HepG2 (cell line): ENCODE data around the gene PNPLA3. TPM values are rescaled to one million over a fixed set of nuclear protein-coding genes. Genes with fewer than 3 reads are reported as not detected.

Source experiments
- ATAC-seq: fragments of 200-7000 bp; cut with Tn5 transposase; 3 replicates; pipeline ENCODE4 v1.9.1; 2020; ENCODE audit warnings: mild to moderate bottlenecking, moderate library complexity
- BruUV-seq: library from RNA; stranded (reverse); fragments of 400-500 nt; replicated peaks from 2 replicates; lab custom pipeline; 2021; lab: Mats Ljungman, UMichigan
- CTCF ChIA-PET: fragments of 300-600 bp; formaldehyde crosslinking; extraction: SDS; loops from one replicate; lab custom pipeline; 2021; ENCODE audit warnings: low total read pairs, inconsistent platforms, low intra/inter-chr PET ratio; lab: Yijun Ruan, JAX
- POLR2A ChIA-PET: fragments of 350-600 bp; sonication (Branson Sonifier 250); formaldehyde crosslinking; loops from one replicate; lab custom pipeline; 2020; ENCODE audit warnings: antibody characterized with exemption, inconsistent platforms; lab: Yijun Ruan, JAX
- DNase-seq: peaks from one replicate; pipeline ENCODE4 v3.0.0-alpha.2; 2015; ENCODE audit warnings: low spot score
- FAIRE-seq: peaks from 3 replicates; lab custom pipeline; 2011; peaks lifted over from hg19 to GRCh38; lab: Jason Lieb, UNC
- H2AFZ ChIP-seq: one replicate; pipeline ENCODE4 v1.6.1; 2011; ENCODE audit warnings: low read length, inconsistent platforms
- H3K27ac ChIP-seq: fragments of 300-600 bp; 3 replicates; pipeline ENCODE4 v1.8.0; 2011; ENCODE audit warnings: mixed run types, mild to moderate bottlenecking, mixed read lengths, low read length, inconsistent platforms; ENCODE audit not compliant: insufficient read depth; ENCODE audit errors: extremely low read length
- H3K27me3 ChIP-seq, 2 experiments: fragments of 200-600 bp in 1 of 2; 2 replicates in 1 of 2; 3 replicates in 1 of 2; pipeline versions ENCODE4 v1.6.0 to v1.8.0; 2011; ENCODE audit warnings: low read length in 2 of 2, mild to moderate bottlenecking in 2 of 2, moderate library complexity in 2 of 2, inconsistent platforms in 1 of 2; ENCODE audit not compliant: insufficient read depth in 2 of 2, control insufficient read depth in 1 of 2
- H3K36me3 ChIP-seq, 2 experiments: fragments of 200-600 bp in 1 of 2; replicated peaks in 1 of 2; 2 replicates in 1 of 2; 3 replicates in 1 of 2; pipeline versions ENCODE4 v1.5.1 to v1.8.0; 2011; ENCODE audit warnings: low read length in 2 of 2, inconsistent platforms in 1 of 2; ENCODE audit not compliant: insufficient read depth in 2 of 2, control insufficient read depth in 1 of 2
- H3K4me1 ChIP-seq: 2 replicates; pipeline ENCODE4 v1.5.1; 2012; ENCODE audit warnings: low read length, inconsistent platforms; ENCODE audit not compliant: insufficient read depth
- H3K4me2 ChIP-seq: 2 replicates; pipeline ENCODE4 v1.6.0; 2011; ENCODE audit warnings: low read depth, low read length, inconsistent platforms
- H3K4me3 ChIP-seq, 3 experiments: fragments of 200-600 bp in 1 of 3; sonication (generic), shearing (Covaris generic) in 1 of 3; replicated peaks in 1 of 3; 2 replicates each; pipeline ENCODE4 v1.5.1; 2011 to 2016; ENCODE audit warnings: low read length in 3 of 3, inconsistent platforms in 2 of 3, low read depth in 2 of 3, mild to moderate bottlenecking in 2 of 3, control low read depth in 1 of 3, mixed read lengths in 1 of 3; ENCODE audit not compliant: insufficient read depth in 1 of 3
- H3K79me2 ChIP-seq: one replicate; pipeline ENCODE4 v1.6.1; 2011; ENCODE audit warnings: low read length, inconsistent platforms; ENCODE audit not compliant: insufficient read depth
- H3K9ac ChIP-seq: 2 replicates; pipeline ENCODE4 v1.6.0; 2011; ENCODE audit warnings: mild to moderate bottlenecking, low read depth, low read length, inconsistent platforms; ENCODE audit not compliant: insufficient read depth
- H3K9me3 ChIP-seq: 2 replicates; pipeline ENCODE4 v1.5.1; 2012; ENCODE audit warnings: mild to moderate bottlenecking, low read length
- H4K20me1 ChIP-seq: 2 replicates; pipeline ENCODE4 v1.6.0; 2011; ENCODE audit warnings: inconsistent platforms, mild to moderate bottlenecking, low read length, moderate library complexity; ENCODE audit not compliant: insufficient read depth
- JDP2 ChIP-seq: sonication (generic); formaldehyde crosslinking; IDR thresholded peaks from 2 replicates; pipeline ENCODE4 v1.8.1; 2022; ENCODE audit warnings: missing genetic modification reagents, borderline replicate concordance
- JUNB ChIP-seq: sonication (generic); formaldehyde crosslinking; IDR thresholded peaks from 2 replicates; pipeline ENCODE4 v1.8.0; 2022; ENCODE audit warnings: missing genetic modification reagents, mild to moderate bottlenecking, borderline replicate concordance
- MATR3 ChIP-seq: sonication (generic); formaldehyde crosslinking; IDR thresholded peaks from 2 replicates; pipeline ENCODE4 v1.4.0; 2020; ENCODE audit warnings: missing genetic modification reagents
- NFIC ChIP-seq: IDR thresholded peaks from 2 replicates; pipeline ENCODE4 v1.6.1; 2012; ENCODE audit warnings: mild to moderate bottlenecking, low read length, inconsistent platforms
- RFX3 ChIP-seq: IDR thresholded peaks from 2 replicates; pipeline ENCODE4 v1.6.1; 2016; ENCODE audit warnings: missing biosample characterization, missing genetic modification reagents
- RFX5 ChIP-seq: IDR thresholded peaks from 2 replicates; pipeline ENCODE4 v1.6.1; 2011; ENCODE audit warnings: low read depth, low read length, improper control_type of control experiment
- SIX1 ChIP-seq: sonication (generic); formaldehyde crosslinking; IDR thresholded peaks from 2 replicates; pipeline ENCODE4 v1.4.0; 2020; ENCODE audit warnings: missing genetic modification reagents, borderline replicate concordance
- STAT5B ChIP-seq: sonication (generic); formaldehyde crosslinking; IDR thresholded peaks from 2 replicates; pipeline ENCODE4 v1.4.0; 2020; ENCODE audit warnings: missing genetic modification reagents
- ZFP36 ChIP-seq: fragments of 150-350 bp; IDR thresholded peaks from 2 replicates; pipeline ENCODE4 v1.6.1; 2018; ENCODE audit warnings: borderline replicate concordance, low read length, low read depth; ENCODE audit not compliant: partially characterized antibody
- ZNF20 ChIP-seq: sonication (generic); formaldehyde crosslinking; IDR thresholded peaks from 2 replicates; pipeline ENCODE4 v1.4.0; 2020; ENCODE audit warnings: mild to moderate bottlenecking, moderate library complexity, missing genetic modification reagents
- ZNF292 ChIP-seq: sonication (generic); formaldehyde crosslinking; IDR thresholded peaks from 2 replicates; pipeline ENCODE4 v1.8.1; 2022; ENCODE audit warnings: mild to moderate bottlenecking, low read depth, missing genetic modification reagents, borderline replicate concordance
- ZNF547 ChIP-seq: sonication (generic); formaldehyde crosslinking; IDR thresholded peaks from 2 replicates; pipeline ENCODE4 v1.5.1; 2020; ENCODE audit warnings: mild to moderate bottlenecking, missing genetic modification reagents
- ZNF83 ChIP-seq: sonication (generic); formaldehyde crosslinking; IDR thresholded peaks from 2 replicates; pipeline ENCODE4 v1.4.0; 2020; ENCODE audit warnings: missing genetic modification reagents, mild to moderate bottlenecking, borderline replicate concordance
- WGBS: methylation state at CpG from one replicate; pipeline ENCODE4 v1.1.6; 2017; ENCODE audit warnings: low lambda C conversion rate; 5-methylcytosine and 5-hydroxymethylcytosine counted together
- in situ Hi-C: cut with HindIII; loops from 2 replicates; pipeline ENCODE4 v1.10.0; 2017; ENCODE audit warnings: low pct_unique_long_range_greater_than_20kb; ENCODE audit not compliant: extremely low pct_ligation_motif_present
- intact Hi-C: fragments of 100-400 bp; cut with micrococcal nuclease; formaldehyde crosslinking; loops from one replicate; pipeline ENCODE4 v1.10.0; 2022; ENCODE audit not compliant: unreplicated experiment
- polyA plus RNA-seq, 8 experiments: library from polyadenylated mRNA; depleted of rRNA in 3 of 8; stranded (reverse) in 7 of 8; unstranded in 1 of 8; fragments of >200 nt; fragmentation: Illumina TruSeq in 4 of 8; extraction: Trizol in 4 of 8; gene quantifications; 2 replicates each; pipeline versions ENCODE4 v1.2.1 to v1.2.3, GENCODE V29; 2011 to 2016; ENCODE audit warnings: low read depth in 4 of 8, missing spikeins in 1 of 8, mixed read lengths in 1 of 8; ENCODE audit not compliant: insufficient read depth in 1 of 8
- total RNA-seq, 5 experiments: library from RNA; depleted of rRNA; stranded (reverse); fragments of >200 nt; fragmentation: Illumina TruSeq; extraction: Trizol; gene quantifications; 2 replicates each; pipeline ENCODE4 v1.2.3, GENCODE V29; 2016; ENCODE audit warnings: low read depth in 1 of 5

The PNPLA3 gene
- total and polyA plus RNA-seq, 2 of the 13 experiments (the other 11 are each of a cell fraction or from before 2014, with no cell fraction given): 16.9 to 19.8 TPM

- Histone ChIP-seq H4K20me1 (no peaks in the 10 kb centered on the region), H3K9ac (no peak overlapping the region), H3K9me3 (no peaks in the 10 kb centered on the region), H3K4me1 (no peaks in the 10 kb centered on the region), H3K4me3 (no peak overlapping the region), H3K27ac (no peak overlapping the region), H2AFZ (no peak overlapping the region), H3K36me3 (peaks cover 26 to 81% of the 10 kb centered on the region in 2 experiments), H3K27me3 (no peaks in the 10 kb centered on the region), H3K79me2 (no peaks in the 10 kb centered on the region), H3K4me2 (no peak overlapping the region)
- ATAC-seq: no peak
- ChIA-PET CTCF (no interaction called here), POLR2A (no interaction called here)
- TF ChIP-seq RFX3 (no peak), NFIC (no peak), ZNF20 (CRISPR knock-in tag) (no peak), JDP2 (CRISPR knock-in tag) (no peak), ZFP36 (no peak), RFX5 (no peak), ZNF83 (CRISPR knock-in tag) (no peak), JUNB (no peak), MATR3 (CRISPR knock-in tag) (no peak), ZNF292 (CRISPR knock-in tag) (no peak), ZNF547 (no peak)
- no peak for FAIRE-seq
- in situ Hi-C loops: no loop called here
- no TSS peak for BruUV-seq
- no peak for DNase-seq
- intact Hi-C loops: no loop called here
- 91% methylated on average over 14 of the region's 19 CpGs for WGBS
These were observed 50.5 kb downstream of the PNPLA3 start for GRCh38 chr22:43974028-43974545.

GRCh38 chr22:43975041-43975440 is 51.4 kb downstream of the PNPLA3 start:
- WGBS: 96% methylated on average over 4 of the region's 4 CpGs
- H3K9ac ChIP-seq: no peak overlapping the region
- no peak overlapping the region for H3K4me2 ChIP-seq
- ATAC-seq (no peak), DNase-seq (no peak), FAIRE-seq (no peak)
- TF ChIP-seq STAT5B (CRISPR knock-in tag) (no peak), SIX1 (CRISPR knock-in tag) (no peak)
- no peak overlapping the region for H3K27ac ChIP-seq
- H3K36me3 ChIP-seq: peaks cover 27 to 79% of the 10 kb centered on the region in 2 experiments
- intact Hi-C loops: no loop called here
- H3K9me3 ChIP-seq: no peaks in the 10 kb centered on the region
- no peaks in the 10 kb centered on the region for H3K4me1 ChIP-seq
- H3K79me2 ChIP-seq: no peaks in the 10 kb centered on the region
- no peak overlapping the region for H2AFZ ChIP-seq
- no peak overlapping the region for H3K4me3 ChIP-seq
- in situ Hi-C loops: no loop called here
- CTCF ChIA-PET: no interaction called here
- BruUV-seq: no TSS peak
- no peaks in the 10 kb centered on the region for H3K27me3 ChIP-seq
- POLR2A ChIA-PET: no interaction called here
- no peaks in the 10 kb centered on the region for H4K20me1 ChIP-seq
